K562 (cell line): ENCODE results near the gene MYLK3. TPM values are rescaled to one million over a fixed set of nuclear protein-coding genes. Genes with fewer than 3 reads are reported as not detected.

Experiments
- ATAC-seq: fragments of 200-7000 bp; cut with Tn5 transposase; 3 replicates; pipeline ENCODE4 v1.9.1; 2020; ENCODE audit warnings: moderate library complexity
- BruUV-seq: library from RNA; stranded (reverse); fragments of 400-500 nt; replicated peaks from 2 replicates; lab custom pipeline; 2021; lab: Mats Ljungman, UMichigan
- CTCF ChIA-PET: fragments of 300-600 bp; formaldehyde crosslinking; extraction: SDS; loops from one replicate; lab custom pipeline; 2021; ENCODE audit warnings: low intra/inter-chr PET ratio; lab: Yijun Ruan, JAX
- POLR2A ChIA-PET: fragments of 300-600, 350-650 bp; sonication (Branson Sonifier 250); formaldehyde crosslinking; extraction: SDS; loops from one replicate; lab custom pipeline; 2021; ENCODE audit warnings: antibody characterized with exemption, inconsistent platforms; lab: Yijun Ruan, JAX
- DNase-seq, 4 experiments: peaks; one replicate each; pipeline versions ENCODE4 v3.0.0 to v3.0.0-alpha.2; 2011 to 2018; ENCODE audit warnings: low spot score in 3 of 4, mixed read lengths in 3 of 4; ENCODE audit errors: extremely low read depth in 1 of 4
- FAIRE-seq: peaks from 2 replicates; lab custom pipeline; 2011; peaks lifted over from hg19 to GRCh38; lab: Jason Lieb, UNC
- H2AFZ ChIP-seq: 2 replicates; pipeline ENCODE4 v1.6.0; 2011; ENCODE audit warnings: low read depth, low read length, control low read depth, inconsistent platforms
- H3K27ac ChIP-seq: fragments of 200-600 bp; 3 replicates; pipeline ENCODE4 v1.8.0; 2011; ENCODE audit warnings: low read depth, mild to moderate bottlenecking, control low read depth, inconsistent platforms, low read length, moderate library complexity, mixed read lengths; ENCODE audit errors: extremely low read depth
- H3K27me3 ChIP-seq, 2 experiments: fragments of 300-600 bp in 1 of 2; 2 replicates in 1 of 2; 3 replicates in 1 of 2; pipeline versions ENCODE4 v1.6.0 to v1.8.0; 2011; ENCODE audit warnings: inconsistent platforms in 2 of 2, low read length in 2 of 2, mild to moderate bottlenecking in 1 of 2, mixed read lengths in 1 of 2, moderate library complexity in 1 of 2; ENCODE audit not compliant: control insufficient read depth in 2 of 2, insufficient read depth in 2 of 2
- H3K36me3 ChIP-seq: fragments of 300-600 bp; 3 replicates; pipeline ENCODE4 v1.8.0; 2011; ENCODE audit warnings: mild to moderate bottlenecking, low read length, inconsistent platforms; ENCODE audit not compliant: control insufficient read depth, insufficient read depth
- H3K4me1 ChIP-seq, 2 experiments: fragments of 200-600 bp in 1 of 2; replicated peaks in 1 of 2; 2 replicates in 1 of 2; 3 replicates in 1 of 2; pipeline versions ENCODE4 v1.5.1 to v1.8.0; 2011; ENCODE audit warnings: inconsistent platforms in 2 of 2, low read length in 2 of 2, mild to moderate bottlenecking in 1 of 2, mixed read lengths in 1 of 2, moderate library complexity in 1 of 2; ENCODE audit not compliant: control insufficient read depth in 2 of 2, insufficient read depth in 2 of 2
- H3K4me2 ChIP-seq: 2 replicates; pipeline ENCODE4 v1.6.1; 2011; ENCODE audit warnings: low read length, control low read depth, inconsistent platforms, mixed read lengths; ENCODE audit not compliant: insufficient read depth
- H3K4me3 ChIP-seq: fragments of 200-600 bp; sonication (generic), shearing (Covaris generic); 2 replicates; pipeline ENCODE4 v1.5.1; 2016; ENCODE audit warnings: control low read depth, inconsistent platforms
- H3K79me2 ChIP-seq: fragments of 200-600 bp; 3 replicates; pipeline ENCODE4 v1.8.0; 2011; ENCODE audit warnings: low read length, inconsistent platforms; ENCODE audit not compliant: control insufficient read depth, insufficient read depth
- H3K9ac ChIP-seq, 2 experiments: 2 replicates each; pipeline versions ENCODE4 v1.6.0 to v1.6.1; 2011; ENCODE audit warnings: low read depth in 2 of 2, low read length in 2 of 2, control low read depth in 1 of 2, inconsistent platforms in 1 of 2, mild to moderate bottlenecking in 1 of 2, mixed read lengths in 1 of 2; ENCODE audit not compliant: insufficient read depth in 1 of 2
- H3K9me1 ChIP-seq: one replicate; pipeline ENCODE4 v1.6.0; 2011; ENCODE audit warnings: inconsistent platforms, mild to moderate bottlenecking, low read length, moderate library complexity; ENCODE audit not compliant: control insufficient read depth, insufficient read depth
- H3K9me3 ChIP-seq: replicated peaks from 2 replicates; pipeline ENCODE4 v1.5.1; 2011; ENCODE audit warnings: low read depth, low read length, inconsistent platforms; ENCODE audit not compliant: control insufficient read depth, insufficient read depth
- H4K20me1 ChIP-seq: replicated peaks from 2 replicates; pipeline ENCODE4 v1.6.1; 2011; ENCODE audit warnings: low read length, inconsistent platforms, mixed read lengths; ENCODE audit not compliant: control insufficient read depth, insufficient read depth
- ATF3 ChIP-seq, 2 experiments: fragments of 450-650 bp in 1 of 2; sonication (generic) in 1 of 2; formaldehyde crosslinking in 1 of 2; IDR thresholded peaks in 1 of 2; conservative IDR thresholded peaks in 1 of 2; 2 replicates each; pipeline versions ENCODE4 v1.6.1 to v1.8.1; 2016 to 2023; ENCODE audit warnings: mild to moderate bottlenecking in 2 of 2, moderate library complexity in 2 of 2, inconsistent platforms in 1 of 2, missing genetic modification reagents in 1 of 2
- MCM2 ChIP-seq: fragments of 450-650 bp; IDR thresholded peaks from 2 replicates; pipeline ENCODE4 v1.6.1; 2017; ENCODE audit warnings: low read depth, mild to moderate bottlenecking
- PHF21A ChIP-seq: fragments of 450-650 bp; IDR thresholded peaks from 2 replicates; pipeline ENCODE4 v1.6.1; 2017; ENCODE audit warnings: low read depth, borderline replicate concordance
- POLR2A ChIP-seq: fragments of 450-650 bp; conservative IDR thresholded peaks from 2 replicates; pipeline ENCODE4 v1.6.1; 2016
- POLR3A ChIP-seq: IDR thresholded peaks from 2 replicates; pipeline ENCODE4 v1.6.1; 2011; ENCODE audit warnings: borderline replicate concordance, mild to moderate bottlenecking, moderate library complexity; ENCODE audit not compliant: insufficient read length, insufficient read depth; ENCODE audit errors: extremely low read depth
- RHOXF2B ChIP-seq: fragments of 250-450 bp; sonication (Bioruptor Pico); conservative IDR thresholded peaks from 2 replicates; pipeline ENCODE4 v1.5.1; 2021
- SMAD1 ChIP-seq: fragments of 150-350 bp; IDR thresholded peaks from 2 replicates; pipeline ENCODE4 v1.6.1; 2014; ENCODE audit warnings: low read length, low read depth; ENCODE audit not compliant: partially characterized antibody
- SMAD2 ChIP-seq: fragments of 150-350 bp; IDR thresholded peaks from 2 replicates; pipeline ENCODE4 v1.6.1; 2014; ENCODE audit warnings: low read depth, mild to moderate bottlenecking, low read length
- SMARCE1 ChIP-seq: fragments of 450-650 bp; IDR thresholded peaks from 2 replicates; pipeline ENCODE4 v1.7.1; 2016; ENCODE audit warnings: mild to moderate bottlenecking
- THAP12 ChIP-seq: fragments of 250-450 bp; sonication (Bioruptor Pico); IDR thresholded peaks from 2 replicates; pipeline ENCODE4 v1.9.0; 2021; ENCODE audit warnings: mild to moderate bottlenecking, inconsistent platforms
- TSC22D4 ChIP-seq: fragments of 450-650 bp; IDR thresholded peaks from 2 replicates; pipeline ENCODE4 v1.6.1; 2016; ENCODE audit warnings: missing genetic modification characterization, missing biosample characterization, control low read depth
- ZNF324 ChIP-seq: fragments of 250-450 bp; sonication (Bioruptor Pico); IDR thresholded peaks from 2 replicates; pipeline ENCODE4 v1.4.0; 2020; ENCODE audit warnings: mild to moderate bottlenecking
- ZNF830 ChIP-seq: fragments of 250-450 bp; sonication (Bioruptor Pico); IDR thresholded peaks from 2 replicates; pipeline ENCODE4 v1.5.0; 2021; ENCODE audit warnings: mild to moderate bottlenecking
- WGBS: fragments of 100-300 bp; shearing (Covaris generic); methylation state at CpG from one replicate; pipeline ENCODE4 v1.1.6; 2016; ENCODE audit warnings: low coverage, mixed read lengths; ENCODE audit not compliant: insufficient coverage; ENCODE audit errors: missing lambda C conversion rate; 5-methylcytosine and 5-hydroxymethylcytosine counted together
- in situ Hi-C: fragments of 300-500 bp; cut with MboI; formaldehyde crosslinking; loops from 4 replicates; pipeline ENCODE4 v1.15.0; 2018; ENCODE audit warnings: inconsistent platforms, mixed read lengths
- intact Hi-C: fragments of 100-400 bp; cut with micrococcal nuclease; formaldehyde crosslinking; loops from 2 replicates; pipeline ENCODE4 v1.14.2; 2022
- polyA plus RNA-seq, 8 experiments: library from polyadenylated mRNA; depleted of rRNA in 4 of 8; stranded (reverse) in 5 of 8; unstranded in 3 of 8; fragments of >200 nt; fragmentation: Nextera tagmentation in 2 of 8; fragmentation: Illumina TruSeq in 1 of 8; extraction: Ambion mirVana in 2 of 8; extraction: Trizol in 1 of 8; gene quantifications; 2 replicates each; pipeline versions ENCODE4 v1.2.1 to v1.2.3, GENCODE V29; 2011 to 2014; ENCODE audit warnings: inconsistent platforms in 1 of 8, missing spikeins in 1 of 8
- total RNA-seq, 7 experiments: library from RNA; depleted of rRNA in 6 of 7; stranded (reverse); fragments of >200 nt in 6 of 7; fragmentation: Illumina TruSeq in 2 of 7; extraction: Trizol in 2 of 7; gene quantifications; 2 replicates each; pipeline versions ENCODE4 v1.2.1 to v1.2.3, GENCODE V29; 2011 to 2021; ENCODE audit warnings: low replicate concordance in 1 of 7

Gene MYLK3
- total and polyA plus RNA-seq, 9 of the 15 experiments (the other 6 are each of a cell fraction or from before 2014, with no cell fraction given) = 0.69 to 10.7 (median 4.7) TPM

GRCh38 chr16:46730126-46730525 is 18.0 kb downstream of the MYLK3 start:
- DNase-seq (no peak), FAIRE-seq (no peak), ATAC-seq (no peak)
- POLR2A ChIA-PET = no interaction called here
- no peaks in the 10 kb centered on the region for H4K20me1 ChIP-seq
- no peak overlapping the region for H3K27ac ChIP-seq
- H3K36me3 ChIP-seq = no peaks in the 10 kb centered on the region; the same call in 2 of the 3 replicates
- H3K27me3 ChIP-seq = no peaks in the 10 kb centered on the region
- H3K79me2 ChIP-seq = no peaks in the 10 kb centered on the region
- BruUV-seq = no TSS peak
- peaks cover 0 to 6% of the 10 kb centered on the region in 2 experiments; a peak in 1 of 5 replicates for H3K4me1 ChIP-seq
- in situ Hi-C loops (no loop called here), intact Hi-C loops (no loop called here)
- 43% methylated on average over 8 of the region's 8 CpGs for WGBS
- TF ChIP-seq TSC22D4 = no peak
- TF ChIP-seq ZNF830 = no peak
- no peak for TF ChIP-seq RHOXF2B (CRISPR knock-in tag)
- no peak for TF ChIP-seq MCM2
- TF ChIP-seq POLR2A = no peak
- TF ChIP-seq SMARCE1 = no peak
- TF ChIP-seq PHF21A = no peak
- TF ChIP-seq SMAD1 = no peak
- TF ChIP-seq POLR3A = no peak
- no peak for TF ChIP-seq ATF3 (IDR thresholded peaks at IDR 0.05)
- no peak for TF ChIP-seq ATF3 (CRISPR knock-in tag; conservative IDR thresholded peaks at IDR 0.05)
- no peak for TF ChIP-seq THAP12
- no peak for TF ChIP-seq SMAD2
- no peak for TF ChIP-seq ZNF324
- H3K9ac ChIP-seq = no peak overlapping the region
- H2AFZ ChIP-seq = no peak overlapping the region
- CTCF ChIA-PET = no interaction called here
- no peaks in the 10 kb centered on the region for H3K9me1 ChIP-seq
- peaks cover 2% of the 10 kb centered on the region; the same call in 1 of the 2 replicates for H3K9me3 ChIP-seq
- no peak overlapping the region for H3K4me2 ChIP-seq
- H3K4me3 ChIP-seq = no peak overlapping the region
